HG02798 (cell line): ENCODE data around the gene TARBP1.
"Not testable (repeated sequence)": the region's sequence is repeated elsewhere in the genome, so short reads cannot be mapped to it uniquely, and the experiment has no call there.

Source experiments
- ATAC-seq: cut with Tn5 transposase; IDR thresholded peaks from one replicate; pipeline ENCODE4 v1.9.1; 2021; ENCODE audit warnings: mild to moderate bottlenecking; ENCODE audit not compliant: unreplicated experiment, poor library complexity

The TARBP1 gene

DNA sequence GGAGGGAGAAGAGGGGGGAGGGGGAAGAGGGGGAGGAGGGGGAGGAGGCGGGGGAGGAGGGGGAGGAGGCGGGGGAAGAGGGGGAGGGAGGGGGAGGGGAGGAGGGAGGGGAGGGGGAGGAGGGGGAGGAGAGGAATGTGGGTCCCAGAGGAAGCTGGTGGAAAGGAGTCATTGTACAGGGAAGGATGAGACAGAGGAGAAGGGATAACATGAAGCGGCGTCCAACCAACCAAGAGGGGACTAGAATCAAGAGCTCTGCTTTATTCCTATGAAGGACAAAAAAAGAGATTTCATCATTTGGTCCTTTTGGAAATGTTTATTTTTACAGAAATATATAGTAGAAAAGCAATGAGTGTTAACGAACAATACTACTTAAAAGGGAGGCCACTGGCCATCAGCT lies 81.2 kb downstream of the TARBP1 start:
- ATAC-seq, result no peak

DNA sequence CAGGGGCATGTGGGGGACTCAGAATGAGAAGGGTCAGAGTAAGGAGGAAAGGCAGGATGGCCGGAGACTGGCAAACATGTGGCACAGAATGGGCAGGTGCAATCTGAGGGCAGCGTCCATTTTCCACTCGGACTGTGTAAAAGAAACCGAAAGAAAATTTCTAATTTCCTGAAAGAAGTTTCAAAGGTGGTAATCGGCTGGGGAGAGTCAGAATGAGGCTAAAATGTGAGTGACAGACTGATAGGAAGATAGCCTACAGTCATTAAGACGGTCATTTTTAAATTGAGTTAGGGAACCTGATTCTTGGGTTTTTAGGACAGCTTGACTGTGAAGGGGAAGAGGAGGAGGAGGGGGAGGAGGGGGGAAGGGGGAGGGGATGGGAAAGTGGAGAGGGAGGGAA lies 82.1 kb downstream of the TARBP1 start:
- ATAC-seq, result no peak

DNA sequence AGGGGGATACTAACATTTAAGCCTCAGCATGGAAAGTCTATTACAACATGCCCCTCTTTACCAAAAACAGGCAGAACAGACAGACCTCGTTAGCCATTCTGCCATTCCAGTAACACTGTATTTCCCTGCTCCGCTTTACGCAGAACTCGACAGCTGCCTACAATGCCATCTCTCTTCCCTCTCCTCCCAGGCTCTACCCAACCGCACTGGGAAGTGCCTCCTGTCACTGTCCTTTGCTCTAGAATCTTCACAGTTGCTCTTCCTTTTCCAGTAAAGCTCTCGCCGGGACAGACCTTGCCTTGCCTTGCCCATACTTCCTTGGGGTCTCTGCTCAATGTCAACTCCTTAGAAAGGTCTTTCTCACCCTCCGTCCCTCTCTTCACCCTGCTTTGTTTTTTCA lies 82.9 kb downstream of the TARBP1 start:
- no peak for ATAC-seq

DNA sequence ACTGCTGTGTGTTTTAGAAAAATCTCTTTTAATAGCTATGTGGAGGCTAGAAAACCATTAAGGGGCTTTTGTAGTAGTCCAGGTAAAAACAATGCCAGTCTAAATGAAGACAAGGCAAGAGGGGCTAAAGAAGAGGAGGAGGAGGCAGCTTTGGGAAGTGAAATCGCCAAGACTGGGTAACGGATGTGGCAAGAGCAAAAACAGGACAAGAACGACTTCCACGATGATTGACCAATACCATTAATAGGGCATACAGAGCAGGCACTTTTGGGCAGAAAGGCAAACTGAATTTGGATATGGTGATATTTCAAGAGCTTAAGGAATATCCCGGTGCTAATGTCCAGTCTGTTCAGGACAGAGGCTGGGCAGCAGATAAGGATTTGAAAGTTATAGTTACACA lies 83.7 kb downstream of the TARBP1 start:
- ATAC-seq, result no peak

DNA sequence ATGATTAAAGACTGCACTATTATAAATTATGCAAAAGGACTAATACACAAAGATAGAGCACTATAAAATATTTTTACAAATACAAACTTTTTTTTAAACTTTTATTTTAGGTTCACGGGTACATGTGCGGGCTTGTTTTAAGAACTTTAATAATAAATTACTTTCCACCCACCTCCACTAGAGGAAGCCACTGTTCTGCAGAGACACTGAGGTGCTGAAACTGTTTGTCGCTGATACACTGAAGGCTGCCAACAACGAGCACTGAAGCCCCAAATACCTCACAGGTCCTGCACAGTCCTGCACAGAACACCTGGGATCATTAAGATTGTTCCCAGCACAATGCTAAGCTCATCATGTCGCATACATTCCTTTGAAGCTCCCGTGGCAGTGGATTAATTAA lies 85.8 kb downstream of the TARBP1 start:
- ATAC-seq, result no peak

DNA sequence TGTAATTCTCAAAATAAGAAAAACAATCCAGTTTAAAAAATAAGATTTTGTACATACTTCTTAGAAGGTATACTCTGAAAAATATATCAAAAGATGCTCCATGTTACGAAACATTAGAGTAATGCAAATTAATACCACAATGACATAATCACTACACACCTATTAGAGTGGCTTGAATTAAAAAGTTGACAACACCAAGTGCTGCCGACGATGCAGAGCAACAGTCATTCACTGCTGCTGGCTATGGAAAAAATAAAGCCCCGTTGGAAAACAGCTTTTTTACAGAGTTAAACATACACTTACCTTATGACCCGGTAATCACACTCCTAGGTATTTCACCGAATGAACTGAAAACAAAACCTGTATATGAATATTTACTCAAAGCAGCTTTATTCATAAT lies 90.9 kb downstream of the TARBP1 start:
- no peak for ATAC-seq

DNA sequence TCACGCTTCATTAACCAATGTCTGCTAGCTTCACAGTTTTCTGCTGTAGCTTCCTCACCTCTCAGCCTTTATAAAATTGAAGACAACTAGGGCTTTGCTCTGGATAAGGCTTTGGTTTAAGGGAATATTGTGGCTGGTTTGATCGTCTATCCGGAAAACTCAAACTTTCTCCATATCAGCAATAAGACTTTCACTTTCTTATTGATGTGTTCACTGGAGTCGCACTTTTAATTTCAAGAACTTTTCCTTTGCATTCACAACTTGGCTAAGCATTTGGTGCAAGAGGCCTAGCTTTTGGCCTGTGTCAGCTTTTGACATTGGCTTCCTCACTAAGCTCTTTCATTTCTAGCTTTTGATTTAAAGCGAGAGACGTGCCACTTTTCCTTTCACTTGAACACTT lies 92.9 kb downstream of the TARBP1 start:
- no peak for ATAC-seq

DNA sequence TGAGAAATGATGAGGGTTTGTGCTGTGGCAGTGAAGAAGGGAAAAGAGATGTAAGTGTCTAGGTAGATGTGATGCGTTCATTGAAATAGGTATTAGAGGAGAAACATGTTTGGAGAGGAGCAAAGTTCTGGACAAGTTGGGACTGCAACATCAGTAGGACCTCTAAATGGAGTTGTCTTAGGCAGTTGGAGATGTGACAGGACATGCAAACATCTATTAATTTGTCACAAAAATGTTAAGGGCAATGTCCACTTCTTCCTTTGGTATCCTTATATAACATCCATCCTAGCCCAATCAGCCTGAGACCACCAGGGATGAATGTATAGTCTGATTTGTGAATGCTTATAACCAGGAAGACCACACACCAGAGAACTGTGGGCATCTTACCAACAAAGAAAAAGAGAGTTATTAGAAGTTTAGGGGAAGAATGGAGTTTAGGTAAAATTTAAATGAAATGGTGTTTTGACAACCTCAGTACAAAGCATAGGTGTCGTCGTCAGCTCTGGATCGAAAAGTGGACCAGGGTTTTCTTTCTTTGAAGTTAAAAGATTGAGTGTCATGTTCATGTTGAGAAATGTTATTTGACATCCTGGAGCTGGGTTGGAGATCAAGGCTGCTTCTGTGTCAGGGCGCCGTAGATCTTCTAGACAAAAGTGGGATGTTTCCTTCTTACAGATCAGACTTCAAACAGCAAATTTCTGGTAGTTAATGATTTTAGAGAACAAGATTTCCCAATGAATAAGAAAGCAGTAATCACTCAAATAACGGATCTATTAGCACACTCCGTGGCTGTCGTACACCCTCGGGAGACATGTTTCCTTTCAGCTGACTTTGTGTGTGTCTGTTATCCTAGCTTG lies 97.1 kb downstream of the TARBP1 start:
- no peak for ATAC-seq

DNA sequence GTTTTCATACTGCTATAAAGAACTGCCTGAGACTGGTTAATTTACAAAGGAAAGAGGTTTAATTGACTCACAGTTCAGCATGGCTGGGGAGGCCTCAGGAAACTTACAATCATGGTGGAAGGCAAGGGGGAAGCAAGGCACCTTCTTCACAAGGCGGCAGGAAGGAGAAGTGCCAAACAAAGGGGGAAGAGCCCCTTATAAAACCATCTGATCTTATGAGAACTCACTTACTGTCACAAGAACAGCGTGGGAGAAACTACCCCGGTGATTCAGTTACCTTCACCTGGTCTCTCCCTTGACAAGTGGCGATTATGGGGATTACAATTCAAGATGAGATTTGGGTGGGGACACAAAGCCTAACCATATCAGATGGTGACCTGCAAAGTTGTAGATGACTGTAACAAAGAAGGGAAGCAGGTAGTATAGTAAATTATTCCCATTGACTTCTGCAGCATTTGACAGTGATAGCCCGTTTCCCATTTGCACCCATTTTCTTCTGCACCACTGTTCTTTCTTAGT lies 99.3 kb downstream of the TARBP1 start:
- ATAC-seq, result not testable (repeated sequence)

DNA sequence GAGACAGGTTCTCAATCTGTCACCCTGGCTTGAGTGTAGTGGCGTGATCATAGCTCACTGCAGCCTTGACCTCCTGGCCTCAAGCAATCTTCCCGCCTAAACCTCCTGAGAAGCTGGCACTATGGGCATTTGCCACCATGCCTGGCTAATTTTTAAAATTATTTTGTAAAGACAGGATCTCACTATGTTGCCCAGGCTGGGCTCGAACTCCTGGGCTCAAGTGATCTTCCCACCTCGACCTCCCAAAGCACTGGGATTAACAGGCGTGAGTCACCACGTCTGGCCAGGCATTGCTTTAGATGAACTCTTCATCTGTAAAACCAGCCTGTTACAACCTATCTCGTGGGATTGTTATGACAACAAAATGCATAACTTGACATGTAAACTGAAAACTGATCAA lies 103.3 kb downstream of the TARBP1 start:
- ATAC-seq, result no peak

DNA sequence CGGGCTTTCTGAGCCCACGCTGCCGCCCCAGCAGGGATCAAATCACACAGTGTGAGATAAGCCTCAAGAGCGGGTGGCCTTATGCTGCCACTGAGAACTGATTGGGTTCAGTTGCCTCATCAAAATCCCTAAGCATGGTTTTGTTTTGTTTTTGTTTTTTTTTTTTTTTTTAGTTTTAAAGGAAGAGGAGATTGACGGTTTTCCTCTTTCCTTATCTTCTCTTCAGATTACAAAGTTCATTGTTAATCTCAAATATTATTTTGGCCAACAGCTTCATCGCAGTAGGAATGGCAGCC lies 105.1 kb downstream of the TARBP1 start:
- peak; percentile 27 for ATAC-seq

DNA sequence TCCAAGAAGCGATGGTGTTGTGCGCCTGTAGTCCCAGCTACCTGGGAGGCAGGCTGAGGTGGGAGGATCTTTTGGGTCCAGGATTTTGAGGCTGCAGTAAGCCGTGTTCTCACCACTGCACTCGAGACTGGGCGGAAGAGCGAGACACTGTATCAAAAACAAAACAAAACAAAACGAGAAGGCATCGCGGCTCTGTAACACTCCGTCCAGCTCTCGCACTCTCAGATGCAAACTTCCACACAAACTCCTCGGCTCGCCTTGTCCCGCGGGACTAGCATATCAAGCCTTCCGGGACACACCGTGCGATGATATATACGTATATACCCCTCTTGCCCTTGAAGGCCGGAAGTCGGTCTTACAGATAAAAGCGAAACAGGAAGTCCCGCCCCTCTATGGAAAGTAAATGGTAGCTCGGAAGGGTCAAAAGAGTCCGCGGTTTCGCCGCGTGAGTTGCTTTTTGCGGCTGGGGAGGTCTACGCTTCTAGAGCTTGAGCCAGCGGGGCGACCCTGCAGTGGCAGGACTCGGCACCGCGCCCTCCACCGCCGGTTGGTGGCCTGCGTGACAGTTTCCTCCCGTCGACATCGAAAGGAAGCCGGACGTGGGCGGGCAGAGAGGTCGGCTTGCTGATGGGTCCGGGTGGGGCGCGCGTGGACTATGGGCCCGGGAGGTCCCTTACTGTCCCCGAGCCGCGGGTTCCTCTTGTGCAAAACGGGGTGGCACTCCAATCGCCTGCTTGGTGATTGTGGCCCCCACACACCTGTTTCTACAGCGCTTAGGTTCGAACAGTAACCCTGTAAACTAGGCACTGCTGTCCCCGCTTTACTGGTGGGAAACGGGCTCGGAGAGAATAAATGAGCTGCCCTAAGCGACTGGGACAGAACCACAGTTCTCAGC lies 105.7 kb downstream of the TARBP1 start, which contains the start of gene COA6:
Gene COA6, plus strand, starts transcription at position 393 of the 895 bp plus-strand sequence. Its CDS starts 11 bp downstream, at position 404.
- peak; percentile 92 for ATAC-seq

DNA sequence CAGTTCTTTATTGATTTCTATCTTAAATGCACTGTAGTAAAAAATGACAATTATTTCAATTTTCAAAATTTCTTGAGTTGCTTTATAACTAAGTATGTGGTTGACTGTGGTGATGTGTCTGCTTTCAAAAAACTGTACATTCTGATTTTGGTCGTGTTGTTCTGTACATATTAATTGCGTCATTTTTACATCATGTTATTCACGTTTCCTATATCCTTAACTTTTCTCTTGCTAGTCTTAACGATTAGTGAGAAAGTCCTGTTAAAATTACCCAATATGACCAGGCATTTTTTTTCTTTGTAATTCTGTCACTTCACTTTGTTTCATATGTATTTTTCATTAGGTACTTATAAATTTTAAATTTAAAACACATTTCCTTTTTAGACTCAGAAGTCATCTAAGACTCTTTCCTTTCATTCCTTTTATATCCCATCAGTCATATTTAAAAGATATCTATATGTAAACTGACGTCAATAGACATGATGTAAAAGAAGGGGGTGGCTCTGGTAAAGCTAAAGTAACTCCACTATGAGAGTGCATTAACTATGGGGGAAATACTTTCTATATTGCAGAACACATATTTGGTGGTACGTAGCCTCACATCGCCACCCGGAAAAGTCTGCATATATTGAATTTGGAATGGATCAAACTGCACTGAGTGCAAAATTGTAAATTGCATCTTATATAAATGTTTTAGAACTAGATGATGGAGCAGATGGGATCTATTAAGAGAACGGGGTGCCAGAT lies 106.8 kb downstream of the TARBP1 start:
- no peak for ATAC-seq

DNA sequence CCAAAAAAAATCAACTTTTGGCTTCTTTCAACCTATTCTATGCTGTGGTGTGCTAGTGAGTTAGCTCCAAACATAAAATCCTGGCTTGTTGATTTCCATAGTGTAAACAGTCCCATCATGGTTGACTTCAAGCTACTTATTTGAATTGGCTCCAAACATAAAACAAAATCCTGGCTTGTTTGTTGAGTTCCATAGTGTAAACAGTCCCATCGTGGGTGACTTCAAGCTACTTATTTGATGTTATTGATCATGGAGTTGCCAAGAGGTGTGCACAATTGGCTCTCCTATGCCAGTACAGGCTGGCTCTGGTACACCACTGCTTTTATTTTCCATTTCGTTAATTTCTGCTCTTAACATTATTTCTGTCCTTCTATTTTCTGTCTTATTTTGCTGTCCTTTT lies 107.6 kb downstream of the TARBP1 start:
- ATAC-seq, result no peak

DNA sequence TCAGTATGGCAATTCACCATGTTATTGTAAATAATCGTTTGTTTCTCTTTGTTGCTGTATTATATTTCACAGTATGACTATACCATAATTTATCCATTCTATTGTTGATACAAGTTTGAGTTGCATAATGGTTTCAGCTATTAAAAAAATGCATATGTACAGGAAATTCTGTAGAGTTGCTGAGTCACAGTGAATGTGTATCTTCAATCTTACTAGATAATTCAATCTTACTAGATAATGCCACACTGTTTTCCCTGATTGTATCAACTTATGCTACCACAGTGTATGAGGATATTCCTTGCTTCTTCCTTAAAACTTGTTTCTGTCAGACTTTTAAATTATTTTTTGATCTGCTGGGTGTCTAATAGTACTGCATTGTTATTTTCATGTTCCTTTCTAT lies 109.2 kb downstream of the TARBP1 start:
- ATAC-seq, result no peak

DNA sequence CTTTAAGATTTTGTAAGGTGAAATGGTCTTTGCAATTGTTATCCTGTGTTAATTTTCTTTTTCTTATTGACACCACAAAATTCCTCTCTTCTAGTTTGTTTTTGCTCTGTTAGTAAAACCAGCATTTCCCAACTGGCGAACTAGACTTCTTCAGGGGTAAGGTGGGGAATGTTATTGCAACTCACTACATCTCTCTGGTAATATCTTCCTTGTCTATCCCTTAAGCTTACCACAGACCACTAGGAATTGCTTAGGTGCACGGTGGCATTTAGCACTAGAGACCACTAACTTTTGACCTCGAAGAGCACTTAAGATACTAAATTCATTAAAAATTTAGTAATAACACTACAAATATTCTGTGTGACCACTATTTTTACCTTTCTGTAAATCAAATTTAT lies 109.9 kb downstream of the TARBP1 start:
- ATAC-seq, result no peak

DNA sequence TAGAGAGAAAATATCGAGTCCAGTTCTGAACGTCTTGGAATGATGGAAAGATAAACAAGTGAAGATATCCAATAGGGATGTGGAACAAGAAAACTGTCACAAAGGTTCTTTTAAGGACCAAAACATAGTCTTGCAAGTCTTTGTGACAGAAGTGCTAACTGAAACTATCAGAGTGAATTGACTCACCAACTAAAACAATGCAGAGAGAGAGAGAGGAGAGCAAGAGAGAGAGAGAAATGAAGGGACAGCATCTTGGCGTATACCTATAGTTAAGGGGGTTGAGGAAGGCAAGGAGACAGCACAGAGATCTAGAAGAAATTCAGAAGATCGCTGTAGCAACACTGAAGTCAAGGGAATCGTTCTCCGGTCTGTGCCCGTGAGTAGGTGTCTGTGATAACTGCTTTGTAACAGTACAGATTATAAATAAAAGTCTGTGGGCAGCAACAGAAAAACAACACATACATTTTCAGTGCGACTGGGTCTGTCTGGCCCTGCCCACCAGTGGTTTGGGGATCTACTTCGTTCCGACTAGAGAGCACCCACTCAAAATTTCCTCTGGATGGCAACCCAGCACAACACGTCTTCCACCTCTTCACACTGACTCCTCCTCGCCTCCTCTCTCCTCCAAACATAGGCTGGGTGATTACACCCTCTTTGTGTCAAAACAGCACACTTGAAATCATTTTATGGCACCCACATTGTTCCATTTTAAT lies 110.5 kb downstream of the TARBP1 start:
- no peak for ATAC-seq

DNA sequence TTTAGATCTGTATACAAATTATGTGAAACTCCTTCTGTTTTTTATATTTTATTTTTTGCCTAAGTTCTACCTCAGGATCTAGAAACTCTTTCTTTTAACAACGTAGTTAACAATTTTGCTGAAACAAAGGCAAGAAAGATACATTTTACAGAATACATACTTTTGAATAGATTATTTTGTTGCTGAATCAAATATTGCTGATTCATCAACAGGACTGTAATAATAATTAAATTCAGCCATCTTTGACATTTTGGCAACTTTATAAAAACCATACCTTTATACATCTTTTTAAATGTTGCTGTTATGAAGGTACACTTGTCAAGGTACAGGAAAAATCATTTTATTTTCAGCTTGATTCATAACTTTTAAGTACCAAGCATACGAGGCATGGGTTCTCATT lies 116.4 kb downstream of the TARBP1 start:
- ATAC-seq, result no peak

DNA sequence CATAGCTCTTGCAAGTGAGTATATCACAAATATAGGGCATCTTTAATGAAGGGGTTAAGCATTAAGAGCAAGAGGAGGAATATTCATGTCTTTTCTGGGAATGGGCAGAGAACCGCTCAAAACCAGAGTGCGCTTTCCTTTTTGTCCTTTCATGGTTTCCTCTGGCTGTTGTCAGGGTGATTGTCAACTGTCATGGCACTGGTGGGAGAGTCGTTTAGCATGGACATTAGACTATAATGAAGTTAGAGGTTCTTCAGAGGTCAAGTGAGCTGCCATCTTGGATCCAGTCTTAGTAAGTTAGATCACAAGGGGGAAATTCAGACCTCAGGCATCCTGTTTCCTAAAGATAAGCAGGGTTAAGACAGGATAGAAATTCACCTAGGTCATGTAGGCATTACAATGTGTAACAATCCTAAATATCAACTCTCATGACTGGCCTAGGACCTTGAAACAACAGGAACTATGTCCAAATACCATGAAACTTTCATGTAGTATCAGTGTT lies 117.8 kb downstream of the TARBP1 start:
- no peak for ATAC-seq

DNA sequence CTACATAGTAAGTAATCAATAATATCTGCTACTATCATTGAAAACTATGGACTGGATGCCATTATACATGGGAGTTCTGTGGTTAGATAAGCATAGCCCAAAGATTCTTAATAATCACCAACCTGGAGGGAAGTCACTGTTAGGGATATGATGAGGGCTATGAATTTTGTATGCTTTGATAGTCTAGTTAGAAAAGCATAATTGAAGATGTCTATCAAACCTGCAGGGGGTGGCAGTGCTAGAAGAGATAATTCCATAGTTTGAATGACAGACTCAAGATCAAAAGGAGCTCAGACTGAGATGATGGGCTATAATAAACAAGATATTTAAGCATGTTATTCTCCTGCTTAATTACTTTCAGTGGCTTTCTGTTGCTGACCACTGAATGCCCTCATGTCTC lies 121.1 kb downstream of the TARBP1 start:
- ATAC-seq, result no peak
